Activated CD8-positive, alpha-beta T cell treated with anti-CD3 and anti-CD28 coated beads for 36 hours (primary cell): ENCODE measurements around the gene TRPM6. TPM values are rescaled to one million over a fixed set of nuclear protein-coding genes. Genes with fewer than 3 reads are reported as not detected.

Experiments used
- ATAC-seq: fragments of 200-7000 bp; cut with Tn5 transposase; one replicate; pipeline ENCODE4 v1.10.0; 2021; ENCODE audit warnings: mild to moderate bottlenecking, moderate library complexity
- CTCF ChIA-PET: fragments of 350-600 bp; sonication (Branson Sonifier 250); formaldehyde crosslinking; loops from one replicate; lab custom pipeline; 2021; ENCODE audit warnings: antibody characterized with exemption; lab: Charles Lee
- POLR2A ChIA-PET: fragments of 350-600 bp; sonication (Branson Sonifier 250); formaldehyde crosslinking; loops from one replicate; lab custom pipeline; 2021; ENCODE audit warnings: antibody characterized with exemption; lab: Charles Lee
- DNase-seq: peaks from one replicate; pipeline ENCODE4 v3.0.0-alpha.2; 2020
- H3K27ac Mint-ChIP-seq: one replicate; pipeline ENCODE4 v1.8.0; 2021; ENCODE audit warnings: mild to moderate bottlenecking, mixed read lengths
- H3K27me3 Mint-ChIP-seq: one replicate; pipeline ENCODE4 v1.8.0; 2021; ENCODE audit warnings: mixed read lengths
- H3K36me3 Mint-ChIP-seq: one replicate; pipeline ENCODE4 v1.8.0; 2021; ENCODE audit warnings: low read depth, mixed read lengths
- H3K4me1 Mint-ChIP-seq: one replicate; pipeline ENCODE4 v1.8.0; 2021; ENCODE audit warnings: low read depth, mixed read lengths
- H3K4me3 Mint-ChIP-seq: one replicate; pipeline ENCODE4 v1.8.0; 2021; ENCODE audit warnings: mild to moderate bottlenecking, moderate library complexity, mixed read lengths
- H3K9me3 Mint-ChIP-seq: one replicate; pipeline ENCODE4 v1.8.0; 2021; ENCODE audit warnings: mixed read lengths
- CTCF ChIP-seq: fragments of 200-600 bp; IDR thresholded peaks from one replicate; pipeline ENCODE4 v1.8.0; 2022; ENCODE audit warnings: antibody characterized with exemption, mild to moderate bottlenecking
- intact Hi-C: fragments of 100-400 bp; cut with micrococcal nuclease; formaldehyde crosslinking; loops from one replicate; pipeline ENCODE4 v1.10.0; 2022
- total RNA-seq, 2 experiments: library from RNA; stranded (reverse); gene quantifications; one replicate each; pipeline ENCODE4 v1.2.3, GENCODE V29; 2021

Gene TRPM6
- total RNA-seq, 2 experiments from 2014 or later = not detected

- H3K9me3 Mint-ChIP-seq = no peaks in the 10 kb centered on the region
- no peak for DNase-seq
- no peaks in the 10 kb centered on the region for H3K27me3 Mint-ChIP-seq
- no peak overlapping the region for H3K27ac Mint-ChIP-seq
- no peaks in the 10 kb centered on the region for H3K4me1 Mint-ChIP-seq
- intact Hi-C loops = no loop called here
- no peaks in the 10 kb centered on the region for H3K36me3 Mint-ChIP-seq
- ChIA-PET CTCF (no interaction called here), POLR2A (no interaction called here)
- ATAC-seq = no peak
- H3K4me3 Mint-ChIP-seq = no peak overlapping the region
- TF ChIP-seq CTCF = no peak
These were observed 152.0 kb downstream of the TRPM6 start for GRCh38 chr9:74735761-74736160.

- intact Hi-C loops = no loop called here
- ChIA-PET CTCF (interaction anchor here (1.6 kb wide), 1 partner anchor 223 kb away, joined by 3 read pairs; the partner anchor contains the start of gene C9orf40), POLR2A (no interaction called here)
- no peaks in the 10 kb centered on the region for H3K36me3 Mint-ChIP-seq
- H3K4me1 Mint-ChIP-seq = no peaks in the 10 kb centered on the region
- H3K9me3 Mint-ChIP-seq = no peaks in the 10 kb centered on the region
- no peak overlapping the region for H3K4me3 Mint-ChIP-seq
- TF ChIP-seq CTCF = no peak
- H3K27me3 Mint-ChIP-seq = peaks cover 14% of the 10 kb centered on the region
- DNase-seq (no peak), ATAC-seq (no peak)
- no peak overlapping the region for H3K27ac Mint-ChIP-seq
These were observed 158.5 kb downstream of the TRPM6 start for GRCh38 chr9:74729136-74729695.

GRCh38 chr9:74728176-74728575 is 159.5 kb downstream of the TRPM6 start:
- no peaks in the 10 kb centered on the region for H3K36me3 Mint-ChIP-seq
- TF ChIP-seq CTCF = no peak
- H3K4me1 Mint-ChIP-seq = no peaks in the 10 kb centered on the region
- DNase-seq (no peak), ATAC-seq (no peak)
- no peak overlapping the region for H3K4me3 Mint-ChIP-seq
- POLR2A ChIA-PET = no interaction called here
- no peak overlapping the region for H3K27ac Mint-ChIP-seq
- intact Hi-C loops = no loop called here
- no peaks in the 10 kb centered on the region for H3K9me3 Mint-ChIP-seq
- CTCF ChIA-PET = interaction anchor here (1.0 to 1.6 kb wide), 2 partner anchors 50 to 224 kb away, joined by 3 read pairs; partner anchors contain the start of gene C9orf40
- peaks cover 15% of the 10 kb centered on the region for H3K27me3 Mint-ChIP-seq

- intact Hi-C loops = no loop called here
- Mint-ChIP-seq H3K36me3 (no peaks in the 10 kb centered on the region), H3K4me3 (no peak overlapping the region), H3K4me1 (no peaks in the 10 kb centered on the region), H3K9me3 (no peaks in the 10 kb centered on the region), H3K27ac (no peak overlapping the region), H3K27me3 (peaks cover 17% of the 10 kb centered on the region)
- POLR2A ChIA-PET = interaction anchor here (0.5 kb wide), 1 partner anchor 278 kb away, joined by 3 read pairs; no protein-coding TSS in a partner anchor
- no peak for ATAC-seq
- no peak for TF ChIP-seq CTCF
- DNase-seq = no peak
- CTCF ChIA-PET = interaction anchor here (1.5 kb wide), 1 partner anchor 17 kb away, joined by 3 read pairs; no protein-coding TSS in a partner anchor
These were observed 161.1 kb downstream of the TRPM6 start for GRCh38 chr9:74726581-74726980.

- POLR2A ChIA-PET = no interaction called here
- no peak overlapping the region for H3K4me3 Mint-ChIP-seq
These were observed 163.4 kb downstream of the TRPM6 start for GRCh38 chr9:74724317-74724716.

More at GRCh38 chr9:74724317-74724716, 163.4 kb downstream of the TRPM6 start:
- no peak for ATAC-seq
- peaks cover 22% of the 10 kb centered on the region for H3K27me3 Mint-ChIP-seq
- no peaks in the 10 kb centered on the region for H3K9me3 Mint-ChIP-seq
- TF ChIP-seq CTCF = no peak
- intact Hi-C loops = no loop called here
- no peaks in the 10 kb centered on the region for H3K4me1 Mint-ChIP-seq
- CTCF ChIA-PET = no interaction called here
- no peak overlapping the region for H3K27ac Mint-ChIP-seq
- no peaks in the 10 kb centered on the region for H3K36me3 Mint-ChIP-seq
- DNase-seq = no peak
